ENCODE data around the gene RPP40.

RPP40 gene

DNA sequence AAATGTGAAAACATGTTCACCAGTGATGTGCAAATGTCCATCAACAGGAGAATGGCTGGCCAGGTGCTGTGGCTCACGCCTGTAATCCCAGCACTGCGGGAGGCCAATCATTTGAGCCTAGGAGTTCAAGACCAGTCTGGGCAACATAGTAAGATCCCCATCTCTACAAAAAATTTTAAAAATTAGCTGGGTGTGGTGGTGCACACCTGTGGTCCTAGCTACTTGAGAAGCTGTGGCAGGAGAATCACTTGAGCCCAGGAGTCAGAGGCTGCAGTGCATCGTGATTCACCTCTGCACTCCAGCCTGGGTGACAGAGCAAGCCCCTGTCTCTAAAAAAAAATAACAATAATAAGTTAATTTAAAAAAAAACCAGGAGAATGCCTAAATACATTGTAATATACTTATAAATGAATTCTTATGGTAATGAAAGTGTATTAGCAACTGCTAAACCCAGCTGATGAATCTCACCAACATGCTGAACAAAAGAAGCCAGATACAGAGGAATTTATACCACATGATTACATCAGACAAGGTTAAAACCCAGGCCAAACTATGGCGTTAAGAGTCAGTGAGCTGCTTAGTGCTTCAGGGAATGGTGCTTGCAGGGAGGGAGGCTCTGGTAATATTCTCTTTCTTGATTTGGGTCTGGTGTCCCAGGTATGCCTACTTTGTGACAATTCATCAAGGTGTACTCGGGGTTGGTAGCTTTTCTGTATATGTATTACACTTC lies 36.4 kb downstream of the RPP40 start:
- no peak for DNase-seq

DNA sequence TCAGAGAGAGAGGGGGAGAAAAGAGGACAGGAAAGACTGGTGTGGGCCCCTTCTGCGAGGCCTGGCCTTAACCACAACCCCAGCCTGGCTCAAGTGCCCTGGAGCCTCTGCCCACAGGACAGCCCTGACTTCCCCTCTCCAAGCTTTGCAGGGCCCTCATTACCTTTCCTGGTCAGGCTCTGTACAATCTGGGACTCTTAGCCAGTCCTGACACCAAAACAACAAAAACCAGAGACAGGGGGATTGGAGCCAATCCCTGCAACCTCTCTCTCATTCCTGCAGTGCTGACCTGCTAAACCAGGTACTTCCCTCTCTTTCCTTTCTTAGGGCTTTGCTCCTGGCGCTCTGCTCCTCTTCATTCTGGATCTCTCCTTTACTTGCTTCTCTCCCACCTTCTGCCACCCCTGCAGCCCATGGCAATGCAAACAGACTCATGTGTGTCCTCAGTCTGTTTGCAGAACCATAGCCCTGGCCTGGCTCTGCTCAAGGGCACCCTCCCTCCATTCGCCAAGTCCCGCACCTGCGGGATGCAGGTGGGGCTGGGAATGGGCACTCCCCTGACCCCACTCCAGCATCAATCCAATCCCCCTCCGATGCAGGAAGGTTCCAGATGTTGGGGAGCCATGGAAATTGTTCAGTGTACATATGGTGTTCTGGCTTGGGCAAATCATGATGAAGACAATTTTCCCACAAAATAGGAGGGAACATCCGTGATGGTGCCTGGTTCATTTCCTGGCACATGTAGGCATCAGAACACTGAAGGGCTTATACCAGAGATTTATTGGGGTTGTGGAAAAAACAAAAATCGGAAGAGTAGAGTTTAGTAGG lies 38.1 kb downstream of the RPP40 start:
- DNase-seq, result no peak

DNA sequence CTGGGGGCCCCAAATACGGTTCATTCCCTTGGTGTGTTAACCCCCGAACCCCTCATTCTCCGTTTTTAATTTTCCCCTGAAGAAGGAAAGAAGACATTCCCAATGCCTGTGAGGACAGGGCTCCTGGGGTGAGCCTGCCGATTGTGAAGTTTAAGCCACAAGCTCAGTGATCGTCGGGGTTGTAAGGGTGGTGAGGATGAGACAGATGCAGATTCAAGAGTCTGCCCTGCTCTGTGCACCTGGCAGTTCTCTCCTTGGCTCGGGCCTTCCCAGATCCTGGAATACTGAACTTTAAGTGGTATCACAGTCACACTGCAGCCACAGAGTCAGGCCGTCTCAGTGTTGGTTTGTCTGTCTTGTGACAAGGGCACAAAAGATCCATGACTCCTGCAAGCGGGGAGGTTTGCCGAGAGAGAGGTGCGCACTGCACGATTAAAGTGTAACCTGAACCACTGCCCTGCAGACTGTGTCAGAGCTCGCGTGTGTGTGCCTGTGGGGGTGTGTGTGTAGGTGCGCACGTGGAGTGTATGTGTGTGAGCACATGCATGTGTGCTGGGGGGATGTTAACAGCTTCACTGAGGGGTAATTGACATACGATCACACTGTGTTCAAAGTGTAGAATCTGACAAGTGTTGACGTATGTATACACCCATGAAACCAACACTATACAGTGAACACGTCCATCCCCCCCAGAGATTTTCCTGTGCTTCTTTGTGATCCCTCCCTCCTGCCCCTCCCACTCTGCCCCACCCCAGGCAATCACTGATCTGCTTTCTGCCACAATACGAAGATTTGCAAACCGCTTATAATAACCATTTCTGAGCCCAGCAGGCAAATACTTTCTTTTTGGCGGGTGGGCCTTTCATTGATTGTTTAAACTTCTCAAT lies 38.9 kb downstream of the RPP40 start:
- no peak for DNase-seq

DNA sequence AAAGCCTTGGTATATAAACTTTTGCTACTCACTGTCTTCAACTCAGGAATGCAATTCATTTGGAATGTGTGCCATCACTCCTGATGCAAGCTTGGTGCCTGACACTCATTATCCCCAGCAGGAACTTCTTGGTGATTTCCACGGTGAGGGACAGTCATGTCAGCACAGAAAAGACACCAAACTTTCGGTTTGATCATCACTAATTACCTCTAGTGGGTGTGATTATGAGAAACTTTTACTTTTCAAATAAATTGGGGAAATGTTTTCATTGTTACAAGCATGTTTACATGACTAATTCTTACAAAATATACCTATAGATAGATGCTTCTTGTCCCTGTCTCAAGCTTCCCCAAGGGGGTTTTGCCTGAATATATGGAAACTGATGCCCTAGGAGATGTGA lies 40.9 kb downstream of the RPP40 start:
- DNase-seq, result no peak

DNA sequence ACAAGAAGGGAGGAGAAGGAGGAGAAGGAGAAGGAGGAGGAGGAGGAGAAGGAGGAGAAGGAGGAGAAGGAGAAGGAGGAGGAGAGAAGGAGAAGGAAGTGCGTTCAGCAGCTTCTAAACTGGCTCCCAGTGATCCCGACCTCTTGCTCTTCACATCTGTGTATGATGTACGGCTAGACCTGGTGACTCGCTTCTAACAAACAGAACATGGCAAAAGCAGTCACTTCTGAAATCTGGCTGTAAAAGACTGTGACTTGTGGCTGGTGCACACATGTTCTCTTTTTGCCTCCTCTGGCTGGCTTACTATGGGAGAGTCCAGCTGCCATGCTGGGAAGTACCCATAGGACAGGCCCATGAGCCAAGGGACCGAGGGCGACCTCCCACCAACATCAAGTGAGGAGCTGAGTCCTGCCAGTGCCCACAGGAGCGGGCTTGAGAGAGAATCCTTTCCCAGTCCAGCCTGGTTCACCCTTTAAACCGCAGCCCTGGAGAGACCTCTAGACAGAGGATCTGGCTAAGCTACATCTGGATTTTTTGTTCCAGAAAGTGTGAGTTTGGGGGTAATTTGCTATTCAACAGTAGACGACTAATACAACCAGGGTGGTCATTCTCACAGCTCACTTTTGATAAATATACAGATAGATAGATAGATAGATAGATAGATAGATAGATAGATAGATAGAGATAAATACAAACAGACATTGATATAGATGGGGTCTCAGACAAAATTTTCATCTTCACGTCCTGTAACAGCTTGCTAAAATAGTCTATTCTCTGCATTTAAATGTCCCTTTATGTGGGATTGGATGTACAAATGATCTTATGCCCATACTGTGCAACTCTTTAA lies 42.3 kb downstream of the RPP40 start:
- no peak for DNase-seq

DNA sequence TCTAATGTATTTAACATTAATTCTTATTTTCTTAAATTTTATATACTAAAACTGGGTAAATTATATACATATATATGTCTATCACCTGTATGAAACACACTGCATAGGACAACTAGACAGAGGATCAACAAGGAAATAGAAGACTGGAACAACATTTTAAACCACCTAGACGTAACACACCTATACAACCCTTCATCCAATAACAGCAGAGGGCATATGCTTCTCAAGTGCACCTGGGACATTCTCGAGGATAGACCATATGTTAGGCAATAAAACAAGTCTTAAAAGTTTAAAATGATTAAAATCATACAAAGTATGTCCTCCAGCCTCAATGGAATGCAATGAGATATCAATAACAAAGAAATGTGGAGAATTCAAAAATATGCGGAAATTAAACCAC lies 45.2 kb downstream of the RPP40 start:
- DNase-seq, result no peak

DNA sequence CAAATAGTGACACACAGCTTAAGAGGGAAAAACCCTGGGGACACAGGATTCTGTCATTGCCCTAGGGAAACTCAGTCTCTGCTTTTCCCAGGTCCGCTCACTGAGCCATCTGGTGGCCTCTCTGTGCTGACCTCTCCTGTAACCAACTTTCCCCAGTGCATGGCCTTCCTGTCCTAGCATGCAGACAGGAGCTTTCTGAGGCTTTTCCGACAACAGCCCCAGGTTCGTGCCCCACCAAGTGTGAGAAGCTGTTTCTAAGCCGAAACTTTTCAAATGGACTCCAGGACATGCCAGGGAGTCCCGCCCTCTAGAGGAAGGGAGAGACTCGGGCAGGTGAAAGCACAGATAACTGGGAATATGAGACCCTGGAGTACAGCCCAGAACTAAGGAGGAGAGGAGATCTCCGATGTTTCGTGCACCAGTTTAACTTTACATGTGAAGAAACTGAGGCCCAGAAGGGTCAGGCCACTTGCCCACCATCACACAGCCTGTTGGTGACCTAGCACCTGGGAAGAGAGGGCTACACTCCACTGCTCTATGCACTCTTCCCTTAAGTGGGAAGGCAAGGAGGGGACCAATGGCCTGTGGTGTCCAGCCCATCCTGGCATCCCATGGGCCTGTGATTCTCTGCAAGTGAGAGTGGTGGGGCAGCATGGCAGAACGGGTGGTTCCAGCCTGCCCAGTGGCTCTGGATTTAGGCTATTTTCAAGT lies 46.2 kb downstream of the RPP40 start:
- no peak for DNase-seq

DNA sequence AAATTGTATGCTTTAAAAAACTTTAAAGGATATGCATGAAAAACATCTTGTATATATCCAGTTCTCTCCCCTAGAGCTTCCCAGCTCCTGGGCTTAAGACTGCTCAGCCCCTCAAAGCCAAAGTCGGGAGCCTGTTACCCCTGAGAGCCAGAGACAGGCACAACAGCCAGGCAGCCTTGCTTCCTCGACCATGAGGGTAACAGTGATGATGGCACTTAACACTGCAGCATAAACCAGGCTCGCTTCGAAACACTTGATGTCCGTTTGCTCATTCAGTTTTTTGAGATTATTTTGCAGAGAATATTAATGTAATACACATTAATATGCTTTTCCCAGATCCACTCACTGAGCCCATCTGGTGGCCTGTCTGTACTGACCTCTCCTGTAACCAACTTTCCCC lies 47.2 kb downstream of the RPP40 start:
- no peak for DNase-seq

DNA sequence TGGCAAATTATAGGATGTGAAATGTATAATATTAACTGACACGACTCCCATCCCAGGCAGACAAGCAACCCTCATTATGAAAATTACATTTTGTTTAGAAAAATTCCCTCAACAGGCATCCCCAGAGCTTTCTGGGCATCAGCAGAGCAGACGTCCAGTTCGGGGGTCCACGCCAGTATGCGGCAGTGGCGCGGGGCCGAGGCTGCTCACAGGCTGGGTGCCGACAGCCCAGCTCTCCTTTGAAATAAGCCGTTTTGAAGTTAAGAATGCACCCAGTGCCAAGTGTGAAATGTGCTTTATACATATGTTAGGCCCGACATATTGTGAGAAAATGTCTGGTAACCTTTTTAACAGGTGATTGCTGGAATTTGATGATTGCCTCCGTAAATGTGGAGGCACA lies 50.4 kb downstream of the RPP40 start:
- DNase-seq, result no peak

DNA sequence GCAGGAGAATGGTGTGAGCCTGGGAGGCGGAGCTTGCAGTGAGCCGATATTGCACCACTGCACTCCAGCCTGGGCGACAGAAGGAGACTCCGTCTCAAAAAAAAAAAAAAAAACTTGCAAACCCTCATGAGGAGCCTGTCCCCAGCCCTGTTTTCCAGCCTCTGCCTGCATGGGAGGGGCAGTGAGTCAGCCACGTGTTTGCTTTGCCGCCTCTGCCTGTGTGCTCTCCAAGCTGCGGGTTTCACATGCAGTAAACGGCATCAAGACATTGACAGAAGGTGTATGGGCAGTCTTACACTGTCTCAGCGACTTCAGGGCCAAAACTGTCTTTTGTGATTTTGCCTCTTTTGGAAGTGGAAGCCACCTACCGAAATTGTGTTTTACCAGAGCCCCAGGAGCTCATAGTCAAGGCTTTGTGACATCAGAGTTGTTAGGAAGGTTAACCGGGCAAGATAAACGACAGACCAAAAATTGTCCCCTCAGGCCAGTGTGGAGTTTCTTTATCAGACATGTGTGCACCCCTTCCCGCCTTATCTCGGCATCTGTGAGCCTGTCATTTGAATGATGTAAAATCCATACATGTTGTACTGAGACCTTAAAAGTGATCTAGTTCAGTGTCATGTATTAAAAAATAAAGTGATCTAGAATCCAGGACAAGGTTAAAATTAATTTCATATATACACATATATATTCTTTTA lies 52.9 kb downstream of the RPP40 start:
- no peak for DNase-seq

DNA sequence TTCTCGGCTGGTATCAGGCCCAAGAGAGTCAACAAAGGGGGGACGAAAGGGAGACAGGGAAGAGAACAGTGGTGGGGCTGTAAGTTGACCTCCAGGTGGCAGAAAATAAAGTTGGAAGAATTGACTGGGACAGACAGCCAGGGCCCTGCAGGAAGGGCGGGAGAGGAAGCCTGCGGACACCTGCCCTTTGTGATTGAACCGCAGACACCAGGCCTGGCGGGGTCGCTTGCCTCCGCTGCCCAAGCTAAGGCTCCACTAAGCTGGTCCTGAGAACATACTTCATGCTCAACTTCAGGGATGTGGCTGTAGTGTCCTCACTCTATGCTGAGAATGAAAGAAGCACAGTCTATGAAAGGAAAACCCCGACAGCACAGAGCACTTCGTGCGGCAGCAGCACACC lies 53.8 kb downstream of the RPP40 start:
- DNase-seq, result no peak

DNA sequence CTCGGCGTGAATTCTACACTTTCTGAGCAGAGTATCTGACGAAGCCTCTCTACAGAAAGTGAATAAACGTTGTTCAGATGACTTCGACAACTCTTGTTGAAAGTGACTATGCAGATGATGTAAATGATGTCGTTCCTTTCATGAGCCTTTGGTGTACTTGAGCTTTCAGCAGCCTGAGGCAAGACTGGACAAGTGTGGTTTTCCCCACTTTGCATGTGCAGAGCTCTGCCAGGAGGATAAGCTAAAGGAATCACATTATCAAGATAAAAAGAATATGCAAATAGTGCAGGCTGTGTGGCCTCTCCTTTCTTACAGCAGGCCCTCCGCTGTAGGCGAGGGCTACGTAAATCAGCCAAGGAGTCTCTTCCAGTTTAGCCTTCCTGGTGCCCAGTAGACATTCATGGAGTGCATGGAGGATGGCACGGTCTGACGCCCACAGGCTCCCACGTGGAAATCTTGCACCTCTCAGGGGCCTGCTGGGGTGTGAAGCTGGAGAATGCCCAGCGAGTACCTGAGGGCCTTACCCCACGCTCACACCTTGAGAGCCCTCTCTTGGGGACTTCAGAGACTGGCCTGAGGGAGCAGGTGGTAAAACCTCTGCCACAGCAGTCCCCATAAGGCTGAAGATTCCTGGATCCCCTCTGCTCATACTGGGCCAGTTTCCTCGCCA lies 54.9 kb downstream of the RPP40 start:
- DNase-seq, result no peak

DNA sequence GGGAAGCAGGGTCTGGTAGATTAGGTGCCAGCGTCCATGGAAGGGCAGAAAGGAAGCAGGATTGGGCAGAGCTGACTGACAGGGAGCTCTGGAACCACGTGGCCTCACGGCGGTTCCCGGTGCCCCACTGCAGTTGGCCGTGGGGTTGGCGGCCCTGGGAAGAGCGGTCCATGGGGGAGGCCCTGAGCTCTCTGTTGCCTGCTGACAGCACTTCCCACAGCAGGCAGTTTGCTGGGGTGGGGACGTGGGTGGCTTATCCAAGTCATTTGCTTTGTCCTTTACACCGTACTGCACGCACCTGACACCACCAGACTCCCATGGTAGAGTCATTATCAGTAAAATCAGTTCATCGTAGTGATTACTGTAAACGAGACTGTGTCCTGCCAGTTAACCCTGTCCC lies 56.1 kb downstream of the RPP40 start:
- no peak for DNase-seq

DNA sequence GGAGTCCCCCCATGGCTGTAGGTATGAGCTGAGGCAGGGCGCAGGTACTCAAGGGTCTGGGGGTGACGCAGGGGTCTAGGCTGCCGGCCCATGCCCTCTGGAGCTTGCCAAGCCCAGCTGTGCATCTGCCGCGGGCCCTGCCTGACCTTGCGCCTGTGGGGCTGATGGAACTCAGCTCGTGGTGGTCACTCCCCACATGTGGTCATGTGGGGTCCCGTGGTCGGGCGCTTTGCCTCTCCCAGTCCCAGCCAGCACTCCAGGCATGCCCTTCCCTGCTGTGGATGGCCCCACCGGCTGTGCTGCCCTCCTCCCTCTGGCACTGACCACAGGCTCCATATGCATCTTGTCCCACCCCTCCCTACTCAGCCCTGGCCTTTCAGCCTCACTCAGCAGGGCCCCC lies 57.3 kb downstream of the RPP40 start:
- DNase-seq, result no peak

All from hippocampal formation (tissue), 2 donors.